CD4-positive, alpha-beta T cell treated with Interleukin-12 subunit alpha and Interleukin-12 subunit beta, for 1 hour (primary cell): ENCODE measurements around the gene FBXO10.
"Not testable (repeated sequence)": the region's sequence is repeated elsewhere in the genome, so short reads cannot be mapped to it uniquely, and the experiment has no call there.

Experiments used
- DNase-seq: peaks from one replicate; pipeline ENCODE4 v3.0.0-alpha.2; 2020

The FBXO10 gene

DNA sequence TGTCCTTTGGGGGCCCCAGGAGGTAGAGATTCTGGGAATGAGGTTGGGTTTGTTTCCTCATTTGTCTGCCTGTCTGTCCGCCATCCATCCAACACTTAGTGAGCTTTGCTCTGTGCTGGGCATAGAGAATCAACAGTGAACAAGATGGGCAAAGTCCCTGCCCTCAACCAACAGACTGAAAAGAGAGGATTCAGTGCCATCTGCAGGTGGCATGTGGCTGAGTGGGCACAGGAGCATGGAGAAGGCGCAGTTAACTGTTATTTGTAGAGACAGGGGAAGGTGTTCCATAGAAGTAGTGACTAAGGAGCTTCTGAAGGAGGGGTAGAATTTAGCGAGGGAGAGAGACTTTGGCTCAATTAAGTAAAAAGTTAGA lies 67.4 kb downstream of the FBXO10 start:
- peak; percentile 24 for DNase-seq

DNA sequence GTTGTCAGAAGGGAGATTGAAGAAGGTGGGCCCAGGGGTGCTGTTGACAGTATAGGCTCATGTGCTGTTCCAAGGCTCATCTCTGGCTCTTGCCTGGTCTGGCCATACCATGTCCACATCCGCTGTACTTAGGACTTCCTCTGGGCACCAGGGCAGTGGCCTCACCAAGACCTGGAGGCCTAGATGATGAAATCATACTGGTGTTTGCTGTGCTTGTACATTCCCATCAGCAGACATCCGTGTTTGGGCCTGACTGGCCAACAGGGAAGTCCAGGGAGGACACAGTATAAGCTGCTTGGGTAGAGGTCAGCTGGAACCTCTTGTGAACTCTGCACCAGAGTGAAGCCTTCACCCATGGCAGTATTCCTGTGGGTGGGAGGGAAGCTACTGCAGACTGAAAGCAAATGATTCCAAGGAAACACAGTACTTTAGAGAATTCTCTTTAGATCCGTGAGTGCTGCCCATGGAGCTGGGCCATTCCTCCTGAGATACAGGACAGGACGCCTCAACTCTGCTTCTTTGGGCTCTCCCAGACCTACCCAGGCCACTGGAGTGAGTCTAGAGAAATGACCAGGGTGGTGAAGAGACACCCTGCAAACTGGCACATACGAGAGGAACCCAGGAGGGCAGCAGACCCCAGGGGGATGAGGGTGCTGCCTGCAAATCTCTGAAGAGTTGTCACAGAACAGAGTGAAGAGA lies 67.9 kb downstream of the FBXO10 start:
- DNase-seq, result no peak

DNA sequence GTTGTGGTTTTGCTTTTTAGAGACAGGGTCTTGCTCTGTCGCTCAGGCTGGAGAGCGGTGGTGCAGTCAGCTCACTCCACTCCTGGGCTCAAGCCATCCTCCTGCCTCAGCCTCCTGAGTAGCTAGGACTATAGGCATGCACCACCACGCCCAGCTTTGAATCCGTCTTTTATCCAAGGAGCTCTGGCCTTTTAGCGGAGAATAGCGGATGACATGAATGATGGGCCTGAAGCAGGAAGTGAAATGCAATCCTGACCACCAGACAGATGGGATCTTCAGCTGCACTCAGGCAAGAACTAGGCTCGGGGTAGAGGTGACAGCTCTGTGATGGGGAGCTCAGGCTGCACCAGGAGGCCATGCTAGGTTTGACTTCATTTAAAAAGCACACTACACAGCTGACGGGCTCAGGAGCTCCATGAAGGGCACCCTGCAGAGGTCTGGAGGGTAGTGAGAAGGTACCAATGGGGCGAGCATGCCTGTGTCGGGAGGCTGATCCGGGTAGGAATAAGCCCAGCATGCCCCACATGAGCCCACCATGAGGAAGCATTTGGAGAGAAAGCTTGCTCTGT lies 68.5 kb downstream of the FBXO10 start:
- no peak for DNase-seq

DNA sequence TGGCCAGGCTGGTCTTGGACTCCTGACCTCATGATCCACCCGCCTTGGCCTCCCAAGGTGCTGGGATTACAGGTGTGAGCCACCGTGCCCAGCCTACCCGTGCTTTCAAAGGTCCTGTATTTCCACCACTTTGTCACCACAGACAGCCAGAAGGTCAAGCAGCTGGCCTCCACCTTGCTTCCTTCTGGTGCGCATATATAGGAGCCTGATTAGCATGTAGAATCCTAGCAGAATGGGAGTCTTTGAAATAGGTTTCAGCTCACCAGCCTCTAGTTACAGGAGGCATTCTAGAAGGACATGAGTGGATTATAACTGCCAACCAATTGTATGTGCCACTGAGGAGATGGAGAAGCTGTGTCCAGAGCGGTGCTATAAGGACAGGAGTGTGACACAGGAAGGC lies 71.6 kb downstream of the FBXO10 start:
- DNase-seq, result no peak

DNA sequence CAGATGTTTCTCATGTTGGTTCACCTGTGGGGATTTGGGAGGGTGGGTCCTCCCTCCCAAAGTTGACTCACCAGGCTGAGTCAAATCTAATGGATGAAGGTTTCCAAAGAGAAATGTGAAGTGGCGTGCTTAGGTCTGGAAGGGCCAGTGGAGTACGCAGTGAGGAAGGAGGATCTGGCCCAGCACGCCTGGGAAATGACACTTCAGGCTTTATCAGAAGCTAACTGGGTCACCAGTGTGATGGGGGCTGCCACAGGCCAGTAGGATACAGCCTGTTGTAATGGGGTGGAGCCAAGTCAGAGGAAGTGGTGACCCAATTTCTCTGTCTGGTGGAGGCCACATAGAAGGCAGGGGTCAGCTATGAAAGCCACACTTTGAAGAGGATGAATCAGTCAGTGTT lies 72.4 kb downstream of the FBXO10 start:
- peak; percentile 66 for DNase-seq

DNA sequence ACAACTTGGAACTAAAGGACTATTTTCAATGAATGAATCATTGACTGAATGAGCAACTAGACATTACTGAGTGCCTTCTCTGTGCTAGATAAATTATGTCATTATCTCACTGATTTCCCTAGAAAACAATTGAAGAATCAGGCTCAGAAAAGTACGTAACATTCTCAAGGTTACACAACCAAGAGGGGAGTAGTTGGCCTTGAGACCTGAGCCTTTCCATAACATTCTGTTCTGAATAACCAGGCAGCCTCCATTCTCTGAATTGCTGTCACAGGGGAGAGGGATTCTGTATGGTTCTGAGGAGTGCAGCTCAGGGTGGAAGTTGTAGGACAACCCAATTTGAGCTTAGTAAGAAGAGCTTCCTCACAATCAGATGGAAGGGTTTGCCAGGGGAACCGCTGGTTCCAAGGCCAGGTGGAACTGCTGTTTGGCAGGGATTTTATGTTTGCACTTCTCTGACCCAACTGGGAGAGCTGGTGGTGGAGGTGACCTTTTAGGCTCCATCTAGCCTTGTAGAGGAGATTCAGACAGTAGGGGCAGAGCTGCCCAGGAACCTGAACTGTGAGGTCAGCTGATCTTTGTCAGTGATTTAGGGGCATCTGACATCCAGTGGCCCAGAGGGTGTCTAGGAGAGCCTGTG lies 74.1 kb downstream of the FBXO10 start:
- no peak for DNase-seq

DNA sequence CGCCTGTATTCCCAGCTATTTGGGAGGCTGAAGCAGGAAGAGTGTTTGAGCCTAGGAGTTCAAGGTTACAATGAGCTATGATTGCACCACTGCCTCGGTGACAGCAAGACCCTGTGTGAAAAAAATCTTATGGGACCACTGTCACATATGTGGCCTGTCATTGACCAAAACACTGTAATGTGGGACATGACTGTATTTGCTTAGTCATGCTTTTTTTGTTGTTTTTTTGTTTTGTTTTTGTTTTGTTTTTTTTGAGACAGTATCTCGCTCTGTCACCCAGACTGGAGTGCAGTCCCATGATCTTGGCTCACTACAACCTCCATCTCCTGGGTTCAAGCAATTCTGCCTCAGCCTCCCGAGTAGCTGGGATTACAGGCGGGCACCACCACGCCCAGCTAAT lies 76.9 kb downstream of the FBXO10 start:
- DNase-seq, result no peak

DNA sequence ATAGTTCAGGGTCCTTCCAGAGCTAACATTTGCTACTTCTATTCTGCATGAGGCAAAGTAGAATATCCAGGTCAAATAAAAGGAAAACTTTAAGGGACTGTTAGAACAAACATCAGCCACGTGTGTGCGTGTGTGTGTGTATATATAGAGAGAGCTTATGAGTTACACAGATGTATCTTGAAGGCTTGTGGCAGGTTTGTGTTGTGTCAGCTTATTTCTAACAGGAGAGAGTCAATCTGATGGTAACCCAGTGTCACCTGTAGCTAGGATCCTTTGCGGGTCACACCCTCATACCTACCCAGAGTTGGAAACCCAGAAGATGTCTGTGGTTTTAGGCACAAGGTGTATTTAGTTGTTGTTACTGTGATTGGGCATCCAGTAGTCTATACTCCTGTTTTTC lies 77.7 kb downstream of the FBXO10 start:
- DNase-seq, result no peak

DNA sequence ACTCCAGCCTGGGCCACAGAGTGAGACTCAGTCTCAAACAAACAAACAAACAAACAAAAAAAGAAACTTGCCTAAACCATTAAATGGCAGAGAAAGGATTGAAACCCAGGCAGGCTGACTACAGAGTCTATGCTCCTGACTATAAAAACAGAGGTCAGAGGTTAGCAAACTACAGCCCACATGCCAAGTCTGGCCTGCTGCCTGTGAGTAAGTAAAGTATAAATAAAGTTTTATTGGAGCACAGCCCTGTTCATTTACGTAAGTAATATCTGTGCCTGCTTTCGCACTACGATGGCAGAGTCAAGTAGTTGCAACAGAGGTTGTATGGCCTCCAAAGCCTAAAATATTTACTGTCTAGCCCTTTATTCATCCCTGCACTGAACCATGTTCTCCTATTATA lies 78.9 kb downstream of the FBXO10 start:
- no peak for DNase-seq

DNA sequence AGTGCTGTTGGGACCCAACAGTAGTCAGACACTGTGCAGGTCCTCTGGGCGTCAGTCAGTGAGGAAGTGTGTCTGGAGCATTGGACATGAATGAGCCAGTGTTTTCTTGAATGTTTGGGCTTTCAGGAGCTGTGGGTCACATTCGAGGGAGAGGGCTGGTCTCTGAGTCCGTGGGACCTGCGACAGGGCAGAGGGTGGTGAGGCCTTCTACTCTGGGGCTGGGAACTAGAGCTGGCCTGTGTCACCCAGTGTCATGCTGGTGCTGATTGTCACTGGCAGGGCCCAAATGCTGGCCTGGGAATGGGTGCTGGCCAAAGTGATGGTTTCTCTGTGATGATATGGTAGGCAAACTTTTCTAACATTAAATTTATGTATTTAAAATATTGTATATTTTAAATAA lies 80.2 kb downstream of the FBXO10 start:
- DNase-seq, result no peak

DNA sequence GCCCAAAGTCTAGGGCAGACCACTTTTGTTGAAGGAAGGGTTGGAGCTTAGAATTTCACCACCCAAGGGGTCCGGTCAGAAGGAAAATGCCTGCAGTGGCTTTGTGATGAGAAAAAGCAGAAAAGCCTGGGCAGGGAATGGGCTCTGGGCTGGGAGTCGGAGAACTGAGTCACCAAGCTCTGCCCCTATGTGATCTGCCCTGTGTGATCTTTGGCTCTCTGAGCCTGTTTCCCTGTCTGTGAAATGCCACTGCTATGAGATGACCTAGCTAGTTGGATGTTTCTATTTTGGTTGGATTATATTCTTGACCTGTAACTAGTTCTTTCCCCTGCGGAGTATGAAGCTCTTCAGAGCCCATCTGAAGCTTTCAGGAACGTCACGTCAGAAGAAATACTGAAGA lies 80.6 kb downstream of the FBXO10 start:
- DNase-seq, result no peak

DNA sequence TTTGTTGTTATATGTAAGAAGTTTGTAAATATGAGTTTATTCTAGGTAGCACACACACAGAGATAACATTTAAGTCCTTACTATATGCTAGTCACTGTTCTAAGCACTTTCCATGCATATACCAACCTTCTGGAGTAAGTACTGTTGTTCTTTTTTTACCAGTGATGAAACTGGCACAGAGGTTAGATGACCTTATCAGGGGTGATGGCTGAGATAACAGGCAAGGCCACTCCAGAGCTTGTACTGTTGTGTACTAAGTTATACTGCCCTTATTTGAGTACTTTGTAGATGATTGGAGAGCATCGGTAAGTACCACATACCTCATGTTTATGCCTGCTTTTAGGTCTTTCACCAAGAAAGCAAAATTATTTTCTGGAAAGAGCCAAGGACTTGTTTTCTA lies 84.2 kb downstream of the FBXO10 start:
- DNase-seq, result no peak

DNA sequence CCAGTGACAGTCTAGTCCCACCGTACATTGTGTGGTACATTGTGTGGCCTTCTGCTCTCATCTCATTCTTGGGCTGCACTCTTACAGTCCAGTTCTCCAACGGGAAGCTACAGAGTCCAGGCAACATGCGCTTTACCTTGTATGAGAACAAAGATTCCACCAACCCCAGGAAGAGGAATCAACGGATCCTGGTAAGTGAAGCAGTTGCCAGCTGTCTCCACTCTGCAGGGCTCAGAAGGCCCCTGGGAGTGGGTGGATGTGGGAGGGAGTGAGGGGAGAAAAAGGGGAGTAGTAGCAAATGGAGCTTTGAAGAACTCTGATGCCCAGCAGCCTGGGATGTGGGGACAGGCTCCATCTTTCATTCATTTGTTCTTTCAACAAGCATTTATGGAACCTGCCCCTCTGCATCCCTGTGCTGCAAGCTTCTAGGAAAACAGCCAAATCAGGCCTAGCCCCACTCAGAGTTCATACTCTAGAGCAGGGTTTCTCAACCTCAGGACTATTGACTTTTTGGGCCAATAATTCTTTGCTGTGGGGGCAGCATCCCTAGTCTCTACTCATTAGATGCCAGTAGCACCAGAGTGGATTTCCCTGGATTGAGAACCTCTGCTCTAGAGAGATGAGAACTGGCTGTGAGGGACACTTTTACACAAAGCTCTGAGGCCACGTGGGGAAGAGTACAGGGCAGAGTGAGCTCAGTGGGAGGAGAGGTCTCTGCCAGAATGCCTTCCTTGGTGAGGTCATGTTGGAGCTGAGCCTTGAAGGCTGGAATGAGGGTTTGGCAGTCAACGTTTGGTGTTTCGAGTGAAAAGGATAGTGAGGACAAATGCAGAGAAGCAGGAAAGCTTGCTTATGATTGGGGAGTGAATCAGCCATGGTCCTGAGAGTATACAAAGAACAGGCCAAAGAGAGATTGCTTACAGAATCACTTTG lies 89.3 kb downstream of the FBXO10 start:
- no peak for DNase-seq

DNA sequence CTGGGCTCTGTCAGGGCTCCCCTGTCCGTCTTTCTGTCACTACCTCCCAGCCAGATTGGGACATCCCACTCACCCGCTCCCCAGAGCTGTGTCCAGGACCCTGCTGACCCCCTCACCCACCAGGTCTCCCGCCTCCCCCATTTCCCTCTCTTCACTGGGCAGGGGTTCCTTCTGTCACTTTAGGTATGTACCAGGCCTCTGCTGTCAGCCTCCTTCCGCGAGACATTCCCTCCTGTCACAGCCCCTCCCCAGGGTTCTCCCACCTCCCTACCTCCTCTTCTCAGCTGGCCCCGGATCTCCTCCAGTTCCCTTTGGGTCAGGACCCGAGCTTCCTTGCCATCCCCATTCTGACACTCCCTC lies 89.9 kb downstream of the FBXO10 start:
- DNase-seq, result no peak

DNA sequence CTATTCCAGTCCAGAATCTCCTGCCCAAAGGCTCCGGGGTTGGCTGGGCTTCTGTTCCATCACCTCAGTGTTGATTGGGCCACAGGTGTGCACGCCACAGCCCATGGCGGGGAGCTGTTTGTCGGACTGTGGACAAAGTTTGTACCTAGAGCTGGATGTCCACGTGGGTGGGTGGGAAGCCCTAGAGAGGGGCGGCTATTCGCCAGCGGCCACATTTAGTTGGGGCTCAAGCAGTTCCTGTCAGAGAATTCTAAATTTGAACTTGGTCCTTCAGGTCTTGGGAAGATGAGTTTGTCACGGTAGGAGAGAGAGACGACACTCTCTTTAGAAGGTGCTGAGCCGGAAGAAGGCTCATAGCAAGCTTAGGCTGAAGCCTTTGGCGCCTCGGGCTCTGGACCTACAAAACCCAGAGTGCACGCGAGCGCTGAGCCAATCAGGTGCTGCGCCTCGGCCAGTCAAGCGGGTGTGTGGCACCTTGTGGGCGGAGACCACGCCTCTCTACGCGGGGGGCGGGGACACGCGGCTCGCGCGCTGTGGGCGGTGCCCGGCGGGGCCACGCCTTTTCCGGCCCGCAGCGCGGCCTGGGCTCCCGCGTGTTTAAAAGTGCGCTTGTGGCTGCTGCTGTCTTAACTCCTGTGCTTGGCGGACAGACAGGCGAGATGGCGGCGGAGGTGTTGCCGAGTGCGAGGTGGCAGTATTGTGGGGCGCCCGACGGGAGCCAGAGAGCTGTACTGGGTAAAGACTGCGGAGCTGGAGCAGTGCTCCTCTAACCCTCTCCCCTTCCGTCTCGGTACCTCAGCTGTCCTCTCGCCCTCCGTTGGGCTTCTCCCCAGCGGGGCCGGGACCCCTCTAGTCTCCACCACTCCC lies 90.6 kb downstream of the FBXO10 start, which contains the start of gene POLR1E:
POLR1E (plus strand) TSS at position 560 of the 867 bp plus-strand sequence; CDS start at position 660, 100 bp downstream.
- peak; percentile 97 for DNase-seq

DNA sequence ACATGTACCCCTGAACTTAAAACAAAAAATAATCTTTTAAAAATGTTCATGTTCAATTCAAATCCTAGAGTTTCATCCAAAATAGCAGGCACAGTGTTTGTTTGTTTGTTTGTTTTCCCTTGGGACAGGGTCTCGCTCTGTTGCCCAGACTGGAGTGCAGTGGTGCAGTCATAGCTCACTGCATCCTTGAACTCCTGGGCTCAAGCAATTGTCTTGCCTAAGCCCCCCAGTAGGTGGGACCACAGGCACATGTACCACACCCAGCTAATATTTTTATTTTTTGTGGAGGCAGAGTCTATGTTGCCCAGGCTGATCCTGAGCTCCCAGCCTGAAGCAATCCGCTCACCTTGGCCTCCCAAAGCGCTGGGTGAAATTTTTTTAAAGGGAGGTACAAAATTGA lies 95.4 kb downstream of the FBXO10 start:
- DNase-seq, result no peak

DNA sequence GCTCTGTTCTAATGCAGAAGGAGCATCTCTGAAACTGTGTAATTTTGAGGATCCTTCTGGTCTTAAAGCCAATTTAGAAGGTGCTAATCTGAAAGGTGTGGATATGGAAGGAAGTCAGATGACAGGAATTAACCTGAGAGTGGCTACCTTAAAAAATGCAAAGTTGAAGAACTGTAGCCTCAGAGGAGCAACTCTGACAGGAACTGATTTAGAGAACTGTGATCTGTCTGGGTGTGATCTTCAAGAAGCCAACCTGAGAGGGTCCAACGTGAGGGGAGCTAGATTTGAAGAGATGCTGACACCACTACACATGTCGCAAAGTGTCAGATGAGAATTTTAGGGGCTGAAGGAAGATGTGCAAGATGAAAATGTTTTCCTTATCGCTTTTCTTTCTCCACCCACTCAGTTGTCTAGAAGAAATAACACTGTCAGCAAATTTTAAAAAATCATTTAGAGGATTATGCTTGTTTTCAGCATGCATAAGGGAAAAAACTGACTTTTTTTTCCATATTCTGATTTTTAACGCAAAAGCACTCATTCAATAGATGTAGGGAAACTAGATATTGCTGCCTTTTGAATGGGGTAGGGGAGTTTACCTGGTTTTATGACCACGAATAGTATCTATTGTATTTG lies 98.1 kb downstream of the FBXO10 start:
- not testable (repeated sequence) for DNase-seq

DNA sequence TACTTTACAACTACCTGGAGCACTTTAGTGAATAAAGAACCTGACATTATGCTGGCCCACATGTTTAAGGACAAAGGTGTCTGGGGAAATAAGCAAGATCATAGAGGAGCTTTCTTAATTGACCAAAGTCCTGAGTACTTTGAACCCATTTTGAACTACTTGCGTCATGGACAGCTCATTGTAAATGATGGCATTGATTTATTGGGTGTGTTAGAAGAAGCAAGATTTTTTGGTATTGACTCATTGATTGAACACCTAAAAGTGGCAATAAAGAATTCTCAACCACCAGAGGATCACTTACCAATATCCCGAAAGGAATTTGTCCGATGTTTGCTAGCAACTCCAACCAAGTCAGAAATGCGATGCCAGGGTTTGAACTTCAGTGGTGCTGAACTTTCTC lies 98.7 kb downstream of the FBXO10 start:
- DNase-seq, result not testable (repeated sequence)

DNA sequence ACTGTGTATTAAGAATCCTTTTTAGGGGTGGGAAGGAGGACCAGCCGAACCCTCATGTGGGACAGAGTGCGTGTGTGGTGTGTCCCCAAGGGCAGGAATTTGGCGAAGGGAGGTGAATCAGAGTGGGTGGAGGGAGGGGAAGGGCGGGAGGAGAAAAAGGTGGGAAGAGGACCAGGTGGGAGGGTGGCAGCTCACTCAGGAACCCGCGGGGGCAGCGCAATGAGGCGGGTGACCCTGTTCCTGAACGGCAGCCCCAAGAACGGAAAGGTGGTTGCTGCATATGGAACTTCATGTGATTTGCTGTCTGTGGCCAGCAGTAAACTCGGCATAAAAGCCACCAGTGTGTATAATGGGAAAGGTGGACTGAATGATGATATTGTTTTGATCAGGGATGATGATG lies 99.2 kb downstream of the FBXO10 start:
- no peak for DNase-seq

DNA sequence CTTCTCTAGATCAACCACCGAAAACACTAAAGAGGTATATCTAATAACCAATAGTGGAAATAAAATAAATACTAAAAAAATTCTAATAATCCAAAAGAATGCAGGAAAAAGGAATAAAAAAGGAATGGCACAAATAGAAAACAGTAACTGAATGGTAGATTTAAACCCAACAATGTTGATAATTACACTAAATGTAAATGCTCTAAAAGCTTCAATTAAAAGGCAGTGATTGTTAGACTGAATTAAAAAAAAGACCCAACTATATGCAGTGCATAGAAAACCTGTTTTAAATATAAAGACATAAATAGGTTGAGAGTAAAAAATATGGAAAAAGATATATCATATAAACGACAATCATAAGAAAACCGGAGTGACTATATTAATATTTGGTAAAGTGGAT lies 101.7 kb downstream of the FBXO10 start:
- no peak for DNase-seq

DNA sequence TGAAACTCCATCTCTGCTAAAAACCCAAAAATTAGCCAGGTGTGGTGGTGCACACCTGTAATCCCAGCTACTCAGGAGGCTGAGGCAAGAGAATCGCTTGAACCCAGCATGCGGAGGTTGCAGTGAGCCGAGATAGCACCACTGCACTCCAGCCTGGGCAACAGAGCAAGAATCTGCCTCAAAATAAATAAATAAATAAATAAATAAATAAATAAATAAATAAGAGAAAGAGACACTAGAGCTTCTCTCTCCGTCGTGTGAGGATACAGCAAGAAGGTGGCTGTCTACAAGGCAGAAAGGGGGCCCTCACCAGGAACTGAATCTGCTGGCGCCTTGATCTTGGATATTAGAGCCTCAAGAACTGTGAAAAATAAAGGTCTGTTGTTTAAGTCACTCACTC lies 102.2 kb downstream of the FBXO10 start:
- DNase-seq, result not testable (repeated sequence)
